AG04449 (cell line): Measurements from ENCODE around the gene SNX20.

ENCODE experiments used
- CTCF ChIA-PET: fragments of 350-600 bp; formaldehyde crosslinking; extraction: SDS; loops from one replicate; lab custom pipeline; 2021; ENCODE audit warnings: antibody characterized with exemption; lab: Yijun Ruan, JAX
- POLR2A ChIA-PET: fragments of 400-600, 350-600 bp; formaldehyde crosslinking; extraction: SDS; loops from one replicate; lab custom pipeline; 2020; ENCODE audit warnings: antibody characterized with exemption, inconsistent platforms; lab: Yijun Ruan, JAX
- DNase-seq: peaks from one replicate; pipeline ENCODE4 v3.0.0-alpha.2; 2010; ENCODE audit warnings: low read depth, low spot score
- H3K4me3 ChIP-seq: 2 replicates; pipeline ENCODE4 v1.5.1; 2011; ENCODE audit warnings: low read depth, mild to moderate bottlenecking, control low read depth, low read length
- TF ChIP-seq, protein P1 (sequence below): IDR thresholded peaks from one replicate; pipeline ENCODE4 v1.5.1; 2011; ENCODE audit warnings: mild to moderate bottlenecking, moderate library complexity, low read length, control low read depth, inconsistent platforms; ENCODE audit not compliant: insufficient read depth; ENCODE audit errors: missing control alignments

Gene SNX20

DNA sequence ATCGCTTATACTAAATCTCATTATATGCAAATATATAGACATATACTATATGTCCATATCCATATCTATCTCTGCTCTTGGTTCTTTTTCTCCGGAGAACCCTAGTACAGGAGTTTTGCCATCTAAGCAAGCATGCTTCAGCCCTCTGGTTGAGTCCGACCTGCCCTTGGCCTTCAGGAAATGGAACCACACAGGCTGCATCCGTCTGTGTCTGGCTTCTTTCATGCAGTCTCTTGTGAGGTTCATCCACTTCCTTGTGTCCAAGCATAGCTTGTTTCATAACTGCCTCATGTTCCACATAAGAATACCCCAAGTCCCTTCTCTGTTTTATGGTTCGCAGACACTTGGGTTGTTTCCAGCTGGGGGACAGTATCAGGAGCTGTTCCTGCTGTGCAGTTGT lies 16.8 kb downstream of the SNX20 start:
- TF ChIP-seq, protein P1, sequence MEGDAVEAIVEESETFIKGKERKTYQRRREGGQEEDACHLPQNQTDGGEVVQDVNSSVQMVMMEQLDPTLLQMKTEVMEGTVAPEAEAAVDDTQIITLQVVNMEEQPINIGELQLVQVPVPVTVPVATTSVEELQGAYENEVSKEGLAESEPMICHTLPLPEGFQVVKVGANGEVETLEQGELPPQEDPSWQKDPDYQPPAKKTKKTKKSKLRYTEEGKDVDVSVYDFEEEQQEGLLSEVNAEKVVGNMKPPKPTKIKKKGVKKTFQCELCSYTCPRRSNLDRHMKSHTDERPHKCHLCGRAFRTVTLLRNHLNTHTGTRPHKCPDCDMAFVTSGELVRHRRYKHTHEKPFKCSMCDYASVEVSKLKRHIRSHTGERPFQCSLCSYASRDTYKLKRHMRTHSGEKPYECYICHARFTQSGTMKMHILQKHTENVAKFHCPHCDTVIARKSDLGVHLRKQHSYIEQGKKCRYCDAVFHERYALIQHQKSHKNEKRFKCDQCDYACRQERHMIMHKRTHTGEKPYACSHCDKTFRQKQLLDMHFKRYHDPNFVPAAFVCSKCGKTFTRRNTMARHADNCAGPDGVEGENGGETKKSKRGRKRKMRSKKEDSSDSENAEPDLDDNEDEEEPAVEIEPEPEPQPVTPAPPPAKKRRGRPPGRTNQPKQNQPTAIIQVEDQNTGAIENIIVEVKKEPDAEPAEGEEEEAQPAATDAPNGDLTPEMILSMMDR, result no peak
- H3K4me3 ChIP-seq, result no peak overlapping the region
- ChIA-PET POLR2A (no interaction called here), CTCF (interaction anchor here (0.6 to 13.5 kb wide), 22 partner anchors 8 to 702 kb away, joined by 3 to 160 read pairs (median 8); partner anchors contain the start of genes BRD7, CNEP1R1 and SNX20)
- no peak for DNase-seq

DNA sequence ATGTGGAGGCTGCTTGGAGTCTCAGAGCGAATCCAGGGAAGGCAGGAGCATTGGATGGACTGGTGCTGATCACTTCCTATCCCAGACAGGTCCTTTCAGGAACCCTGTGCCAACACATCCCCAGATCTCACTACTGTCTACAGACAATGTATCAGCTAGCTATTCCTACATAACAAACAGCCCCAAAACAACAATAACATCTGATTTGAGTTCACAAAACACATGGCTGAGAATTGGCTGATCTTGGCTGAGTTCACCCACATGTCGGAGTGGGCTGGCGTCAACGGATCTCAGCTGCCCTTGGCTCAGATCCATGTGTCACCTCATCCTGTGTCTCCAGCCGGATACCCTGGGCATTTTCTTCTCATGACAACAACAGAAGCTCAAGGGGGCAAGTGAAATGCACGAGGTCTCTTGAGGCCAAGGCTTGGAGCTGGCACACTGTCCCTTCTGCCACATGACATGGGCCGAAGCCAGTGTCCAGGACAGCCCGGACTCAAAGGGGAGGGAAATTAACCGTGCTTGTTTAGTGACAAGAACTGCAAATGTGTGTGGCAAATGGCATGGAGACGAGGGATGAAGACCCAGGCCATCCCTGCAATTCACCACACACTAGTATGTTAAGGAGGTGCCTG lies 18.7 kb downstream of the SNX20 start:
- TF ChIP-seq, protein P1, result no peak
- no peak overlapping the region for H3K4me3 ChIP-seq
- ChIA-PET CTCF (interaction anchor here (1.7 to 13.5 kb wide), 5 partner anchors 15 to 302 kb away, joined by 5 to 160 read pairs (median 98); partner anchors contain the start of gene SNX20), POLR2A (no interaction called here)
- DNase-seq, result no peak

DNA sequence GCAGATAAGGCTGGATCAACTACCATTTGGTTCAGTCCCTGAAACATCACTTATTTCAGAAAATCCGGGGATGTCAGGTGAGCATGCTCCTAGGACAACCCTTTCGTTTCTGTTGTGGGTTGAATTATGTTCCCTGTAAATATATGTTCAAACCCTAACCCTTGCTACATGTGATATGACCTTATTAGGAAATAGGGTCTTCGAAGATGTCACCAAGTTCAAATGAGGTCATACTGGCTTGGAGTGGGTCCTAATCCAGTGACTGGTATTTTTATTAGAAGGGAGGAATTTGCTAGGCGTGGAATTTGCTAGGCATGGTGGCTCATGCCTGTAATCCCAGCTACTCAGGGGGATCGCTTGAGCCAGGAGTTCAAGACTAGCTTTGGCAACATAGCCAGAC lies 21.3 kb downstream of the SNX20 start:
- no peak for DNase-seq
- TF ChIP-seq, protein P1, result no peak
- POLR2A ChIA-PET, result interaction anchor here (0.6 kb wide), 1 partner anchor 266 kb away, joined by 5 read pairs; no protein-coding TSS in a partner anchor
- CTCF ChIA-PET, result interaction anchor here (1.3 kb wide), 2 partner anchors 8 to 66 kb away, joined by 3 to 6 read pairs; no protein-coding TSS in a partner anchor
- H3K4me3 ChIP-seq, result no peak overlapping the region

DNA sequence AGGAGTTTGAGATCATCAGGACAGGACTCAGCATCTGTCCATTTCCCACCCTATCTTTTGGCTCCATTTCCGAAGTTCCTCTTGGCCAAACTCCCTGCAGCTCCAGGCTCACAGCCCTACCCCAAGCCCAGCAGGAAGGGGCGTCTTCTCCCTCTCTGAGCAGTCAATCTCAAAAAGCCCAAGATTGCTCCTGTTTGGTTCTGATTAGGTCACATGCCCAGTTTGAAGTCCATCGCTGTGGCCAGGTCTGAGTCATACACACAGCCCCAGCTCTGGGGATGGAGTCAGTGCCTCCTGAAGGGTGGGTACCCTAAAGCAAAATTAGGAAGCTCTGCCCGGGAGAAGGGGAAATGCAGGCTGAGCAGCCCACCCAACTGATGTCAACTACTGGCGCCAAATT lies 23.9 kb downstream of the SNX20 start:
- POLR2A ChIA-PET, result no interaction called here
- CTCF ChIA-PET, result interaction anchor here (0.6 to 7.7 kb wide), 3 partner anchors 9 to 201 kb away, joined by 3 to 50 read pairs (median 3); no protein-coding TSS in a partner anchor
- H3K4me3 ChIP-seq, result no peak overlapping the region
- no peak for DNase-seq
- TF ChIP-seq, protein P1, result no peak

DNA sequence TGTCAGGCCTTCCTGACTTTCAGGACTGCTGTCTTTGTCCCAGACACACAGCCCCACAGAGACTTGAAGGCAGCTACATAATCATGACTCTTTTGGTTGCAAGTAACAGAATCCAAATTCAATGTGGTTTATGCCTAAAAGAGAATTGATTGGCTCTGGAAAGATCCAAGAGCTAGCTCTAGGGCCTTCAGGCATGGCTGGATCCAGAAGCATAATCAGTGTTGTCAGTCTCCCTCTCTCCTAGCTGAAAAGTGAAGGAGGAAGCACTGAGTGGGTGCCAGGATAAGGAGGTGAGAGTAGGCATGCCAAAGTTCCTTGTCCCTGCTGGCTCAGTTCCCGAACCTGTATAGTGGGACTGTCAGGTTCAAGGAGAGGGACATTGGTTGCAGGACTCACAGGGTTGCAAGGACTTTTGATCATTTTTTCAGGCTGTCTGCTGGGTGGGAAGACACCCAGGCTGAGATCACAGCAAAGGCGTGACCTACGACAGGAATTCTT lies 25.5 kb downstream of the SNX20 start:
- ChIA-PET CTCF (interaction anchor here (7.7 kb wide), 1 partner anchor 11 kb away, joined by 50 read pairs; no protein-coding TSS in a partner anchor), POLR2A (no interaction called here)
- TF ChIP-seq, protein P1, result no peak
- H3K4me3 ChIP-seq, result no peak overlapping the region
- no peak for DNase-seq

DNA sequence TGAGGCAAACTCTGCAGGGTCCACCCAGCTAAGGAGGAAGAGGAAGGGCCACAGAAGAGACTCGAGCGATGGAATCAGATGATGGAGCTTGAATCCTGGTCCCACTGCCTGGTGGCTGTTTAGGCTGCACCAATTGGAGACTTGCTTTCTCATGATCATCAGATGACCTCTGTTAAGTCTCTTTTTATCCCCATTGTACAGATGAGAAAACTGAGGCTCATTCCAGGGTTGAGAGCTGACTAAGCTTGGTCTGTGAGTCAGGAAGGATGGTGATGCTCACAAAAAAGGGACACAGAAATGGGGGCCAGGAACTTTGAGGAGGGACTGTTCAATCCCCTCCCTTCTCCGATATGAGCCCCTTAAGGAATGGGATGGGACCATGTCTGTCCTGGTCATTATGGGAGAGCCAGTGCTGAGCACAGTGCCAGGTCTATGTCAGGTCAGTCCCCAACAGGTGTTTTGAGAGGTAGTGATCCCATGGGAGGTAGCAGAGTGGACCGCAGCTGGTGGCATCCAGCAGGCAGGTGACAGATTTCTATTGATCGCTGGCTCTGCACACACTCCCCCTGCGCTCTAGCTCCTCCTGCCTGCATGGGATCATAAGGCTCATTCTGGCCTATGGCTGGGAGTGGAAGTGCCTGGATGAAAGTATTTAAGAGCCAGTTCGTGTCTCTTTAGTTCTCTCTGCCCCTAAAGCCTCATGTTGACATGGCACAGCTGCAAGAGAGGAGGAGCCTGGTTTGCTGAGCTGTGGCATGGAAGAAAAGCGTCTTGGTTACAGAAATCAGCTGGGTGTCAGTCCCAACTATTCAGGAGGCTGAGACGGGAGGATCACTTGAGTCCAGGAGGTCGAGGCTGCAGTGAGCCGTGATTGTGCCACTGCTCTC lies 27.2 kb downstream of the SNX20 start:
- H3K4me3 ChIP-seq, result no peak overlapping the region
- no peak for DNase-seq
- ChIA-PET CTCF (interaction anchor here (1.6 to 7.7 kb wide), 2 partner anchors 12 to 153 kb away, joined by 4 to 50 read pairs; no protein-coding TSS in a partner anchor), POLR2A (no interaction called here)
- TF ChIP-seq, protein P1, result no peak
